Esophagus muscularis mucosa (tissue), 4 donors: ENCODE measurements around the gene OVOL2. TPM values are rescaled to one million over a fixed set of nuclear protein-coding genes. Genes with fewer than 3 reads are reported as not detected.

Experiments
- DNase-seq: peaks from one replicate; pipeline ENCODE4 v3.0.0-alpha.2; 2017; ENCODE audit errors: extremely low spot score
- H3K27ac ChIP-seq, 4 donors: fragments of 200-600 bp; sonication (generic); replicated peaks in 1 of 4; 1 replicate in 3 of 4; 2 replicates in 1 of 4; pipeline ENCODE4 v1.5.1; 2016 to 2019; ENCODE audit warnings: mild to moderate bottlenecking in 1 of 4
- H3K27me3 ChIP-seq, 4 donors: fragments of 200-600 bp; sonication (generic); one replicate each; pipeline versions ENCODE4 v1.5.1 to v1.6.0; 2016 to 2019
- H3K36me3 ChIP-seq, 4 donors: fragments of 200-600 bp; sonication (generic); one replicate each; pipeline ENCODE4 v1.5.1; 2016 to 2019
- H3K4me1 ChIP-seq, 4 donors: fragments of 200-600 bp; sonication (generic); one replicate each; pipeline ENCODE4 v1.5.1; 2016 to 2019
- H3K4me3 ChIP-seq, 4 donors: fragments of 200-600 bp; sonication (generic); 1 replicate in 2 of 4; 2 replicates in 2 of 4; pipeline ENCODE4 v1.5.1; 2016 to 2019; ENCODE audit warnings: mild to moderate bottlenecking in 4 of 4, moderate library complexity in 1 of 4
- H3K9me3 ChIP-seq, 4 donors: fragments of 200-600 bp; sonication (generic); 1 replicate in 3 of 4; 2 replicates in 1 of 4; pipeline ENCODE4 v1.5.1; 2016 to 2019
- CTCF ChIP-seq, 3 experiments: fragments of 200-600 bp in 2 of 3; fragments of 450-650 bp in 1 of 3; sonication (generic) in 2 of 3; IDR thresholded peaks; one replicate each; pipeline ENCODE4 v1.5.1; 2017 to 2019; ENCODE audit warnings: antibody characterized with exemption in 3 of 3, mild to moderate bottlenecking in 2 of 3, moderate library complexity in 1 of 3
- EP300 ChIP-seq: sonication (generic); formaldehyde crosslinking; IDR thresholded peaks from one replicate; pipeline ENCODE4 v1.6.1; 2017; ENCODE audit warnings: antibody characterized with exemption
- POLR2A ChIP-seq: fragments of 450-650 bp; IDR thresholded peaks from one replicate; pipeline ENCODE4 v1.6.1; 2017; ENCODE audit warnings: antibody characterized with exemption, moderate library complexity, mild to moderate bottlenecking, low read depth
- POLR2AphosphoS5 ChIP-seq, 2 donors: sonication (generic); formaldehyde crosslinking; IDR thresholded peaks; one replicate each; pipeline ENCODE4 v1.6.1; 2017; ENCODE audit warnings: antibody characterized with exemption in 2 of 2
- WGBS: methylation state at CpG from one replicate; pipeline ENCODE4 v1.1.5; 2018; 5-methylcytosine and 5-hydroxymethylcytosine counted together
- intact Hi-C: fragments of 100-400 bp; cut with DNase I; formaldehyde crosslinking; loops from one replicate; pipeline ENCODE4 v1.15.1; 2023
- total RNA-seq, 4 donors: library from RNA; depleted of rRNA; stranded (reverse); fragments of >200 nt; gene quantifications; one replicate each; pipeline versions ENCODE4 v1.1.0 to v1.2.1, GENCODE V29; 2016

OVOL2 gene
- total RNA-seq, 4 donors from 2014 or later, result not detected

GRCh38 chr20:18066421-18067333 is 9.0 kb upstream of the OVOL2 start:
- TF ChIP-seq POLR2A, result no peak
- TF ChIP-seq EP300, result no peak
- no peak for TF ChIP-seq CTCF (IDR thresholded peaks at IDR 0.05)
- TF ChIP-seq POLR2AphosphoS5 (IDR thresholded peaks at IDR 0.05), result no peak
- no peak for DNase-seq
- WGBS, result 67% methylated on average over 13 of the region's 13 CpGs
- Histone ChIP-seq H3K36me3 (no peaks in the 10 kb centered on the region), H3K27me3 (peaks cover 0 to 24% (median 0%) of the 10 kb centered on the region in 4 donors), H3K9me3 (no peaks in the 10 kb centered on the region), H3K4me1 (no peaks in the 10 kb centered on the region), H3K27ac (no peak overlapping the region), H3K4me3 (no peak overlapping the region)
- intact Hi-C loops, result no loop called here

- DNase-seq, result no peak
- H3K27me3 ChIP-seq, result peaks cover 0 to 50% (median 12%) of the 10 kb centered on the region in 4 donors
- H3K9me3 ChIP-seq, result no peaks in the 10 kb centered on the region
- WGBS, result 92% methylated on average over 6 of the region's 6 CpGs
- intact Hi-C loops, result no loop called here
- H3K27ac ChIP-seq, result no peak overlapping the region
- H3K36me3 ChIP-seq, result no peaks in the 10 kb centered on the region
- H3K4me3 ChIP-seq, result no peak overlapping the region
- TF ChIP-seq EP300, result no peak
- no peak for TF ChIP-seq POLR2A
- no peak for TF ChIP-seq CTCF (IDR thresholded peaks at IDR 0.05)
- TF ChIP-seq POLR2AphosphoS5 (IDR thresholded peaks at IDR 0.05), result no peak
- peaks cover 5 to 7% (median 6%) of the 10 kb centered on the region in 4 donors for H3K4me1 ChIP-seq
These were observed 6.0 kb upstream of the OVOL2 start for GRCh38 chr20:18063676-18064075.

- Histone ChIP-seq H3K36me3 (no peaks in the 10 kb centered on the region), H3K4me3 (no peak overlapping the region), H3K27ac (no peak overlapping the region), H3K9me3 (no peaks in the 10 kb centered on the region), H3K27me3 (peaks cover 4 to 91% (median 46%) of the 10 kb centered on the region in 4 donors), H3K4me1 (peaks cover 19 to 38% (median 34%) of the 10 kb centered on the region in 4 donors)
- intact Hi-C loops, result no loop called here
- DNase-seq, result no peak
- WGBS, result 39% methylated on average over 2 of the region's 2 CpGs
- TF ChIP-seq POLR2AphosphoS5 (IDR thresholded peaks at IDR 0.05), result no peak
- TF ChIP-seq EP300, result no peak
These were observed 1.9 kb upstream of the OVOL2 start for GRCh38 chr20:18059603-18060002.

GRCh38 chr20:18058661-18059467 is 1.1 kb upstream of the OVOL2 start:
- H3K27me3 ChIP-seq, result peaks cover 4 to 97% (median 46%) of the 10 kb centered on the region in 4 donors
- peaks cover 19 to 38% (median 34%) of the 10 kb centered on the region in 4 donors for H3K4me1 ChIP-seq
- H3K36me3 ChIP-seq, result no peaks in the 10 kb centered on the region
- no peak overlapping the region for H3K27ac ChIP-seq
- WGBS, result 3% methylated on average over 33 of the region's 46 CpGs
- intact Hi-C loops, result no loop called here
- no peak for DNase-seq
- H3K9me3 ChIP-seq, result no peaks in the 10 kb centered on the region
- TF ChIP-seq POLR2A, result no peak
- no peak for TF ChIP-seq CTCF (IDR thresholded peaks at IDR 0.05)
- no peak for TF ChIP-seq EP300
- TF ChIP-seq POLR2AphosphoS5 (IDR thresholded peaks at IDR 0.05), result no peak
- peak overlapping the region in 2 of 4 donors; percentile 4 to 26 for H3K4me3 ChIP-seq

- Histone ChIP-seq H3K9me3 (no peaks in the 10 kb centered on the region), H3K4me3 (peak overlapping the region in 2 of 4 donors; percentile 47 to 60), H3K36me3 (no peaks in the 10 kb centered on the region), H3K27me3 (peaks cover 4 to 97% (median 46%) of the 10 kb centered on the region in 4 donors), H3K27ac (no peak overlapping the region), H3K4me1 (peaks cover 19 to 38% (median 34%) of the 10 kb centered on the region in 4 donors)
- intact Hi-C loops, result no loop called here
- TF ChIP-seq EP300, result no peak
- TF ChIP-seq CTCF (IDR thresholded peaks at IDR 0.05), result no peak
- no peak for TF ChIP-seq POLR2A
- TF ChIP-seq POLR2AphosphoS5 (IDR thresholded peaks at IDR 0.05), result no peak
- WGBS, result 3% methylated on average over 12 of the region's 14 CpGs
- DNase-seq, result no peak
These were observed 256 bp upstream of the OVOL2 start for GRCh38 chr20:18057994-18058349.
